Measurements from ENCODE around the gene DCDC2B. TPM values are rescaled to one million over a fixed set of nuclear protein-coding genes. Genes with fewer than 3 reads are reported as not detected.

DCDC2B gene
- total and polyA plus RNA-seq, 2 of the 13 experiments (the other 11 are each of a cell fraction or from before 2014, with no cell fraction given): not detected

- TF ChIP-seq, protein P1, sequence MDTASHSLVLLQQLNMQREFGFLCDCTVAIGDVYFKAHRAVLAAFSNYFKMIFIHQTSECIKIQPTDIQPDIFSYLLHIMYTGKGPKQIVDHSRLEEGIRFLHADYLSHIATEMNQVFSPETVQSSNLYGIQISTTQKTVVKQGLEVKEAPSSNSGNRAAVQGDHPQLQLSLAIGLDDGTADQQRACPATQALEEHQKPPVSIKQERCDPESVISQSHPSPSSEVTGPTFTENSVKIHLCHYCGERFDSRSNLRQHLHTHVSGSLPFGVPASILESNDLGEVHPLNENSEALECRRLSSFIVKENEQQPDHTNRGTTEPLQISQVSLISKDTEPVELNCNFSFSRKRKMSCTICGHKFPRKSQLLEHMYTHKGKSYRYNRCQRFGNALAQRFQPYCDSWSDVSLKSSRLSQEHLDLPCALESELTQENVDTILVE (CRISPR knock-in tag; IDR thresholded peaks at IDR 0.05): no peak
- TF ChIP-seq HES4 (CRISPR knock-in tag; IDR thresholded peaks at IDR 0.05; ENCODE audit: borderline replicate concordance) (no peak), ZNF343 (CRISPR knock-in tag; IDR thresholded peaks at IDR 0.05) (no peak), ZZZ3 (CRISPR knock-in tag; IDR thresholded peaks at IDR 0.05; ENCODE audit: borderline replicate concordance) (no peak), ZEB1 (IDR thresholded peaks at IDR 0.05; ENCODE audit: insufficient replicate concordance, low read depth) (no peak), HMGA1 (CRISPR knock-in tag; conservative IDR thresholded peaks at IDR 0.05) (no peak), ZNF12 (CRISPR knock-in tag; IDR thresholded peaks at IDR 0.05) (no peak), YEATS2 (CRISPR knock-in tag; IDR thresholded peaks at IDR 0.05; ENCODE audit: borderline replicate concordance) (peak; percentile 79), FIP1L1 (IDR thresholded peaks at IDR 0.05; ENCODE audit: borderline replicate concordance, insufficient read depth, low read depth, low read length) (no peak)
- TF ChIP-seq, protein P2, sequence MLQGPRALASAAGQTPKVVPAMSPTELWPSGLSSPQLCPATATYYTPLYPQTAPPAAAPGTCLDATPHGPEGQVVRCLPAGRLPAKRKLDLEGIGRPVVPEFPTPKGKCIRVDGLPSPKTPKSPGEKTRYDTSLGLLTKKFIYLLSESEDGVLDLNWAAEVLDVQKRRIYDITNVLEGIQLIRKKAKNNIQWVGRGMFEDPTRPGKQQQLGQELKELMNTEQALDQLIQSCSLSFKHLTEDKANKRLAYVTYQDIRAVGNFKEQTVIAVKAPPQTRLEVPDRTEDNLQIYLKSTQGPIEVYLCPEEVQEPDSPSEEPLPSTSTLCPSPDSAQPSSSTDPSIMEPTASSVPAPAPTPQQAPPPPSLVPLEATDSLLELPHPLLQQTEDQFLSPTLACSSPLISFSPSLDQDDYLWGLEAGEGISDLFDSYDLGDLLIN (CRISPR knock-in tag; IDR thresholded peaks at IDR 0.05; ENCODE audit: borderline replicate concordance): peak; percentile 51; the same call in 1 of the 2 replicates
- TF ChIP-seq, protein P3, sequence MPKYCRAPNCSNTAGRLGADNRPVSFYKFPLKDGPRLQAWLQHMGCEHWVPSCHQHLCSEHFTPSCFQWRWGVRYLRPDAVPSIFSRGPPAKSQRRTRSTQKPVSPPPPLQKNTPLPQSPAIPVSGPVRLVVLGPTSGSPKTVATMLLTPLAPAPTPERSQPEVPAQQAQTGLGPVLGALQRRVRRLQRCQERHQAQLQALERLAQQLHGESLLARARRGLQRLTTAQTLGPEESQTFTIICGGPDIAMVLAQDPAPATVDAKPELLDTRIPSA (CRISPR knock-in tag; IDR thresholded peaks at IDR 0.05; ENCODE audit: borderline replicate concordance): 0 out of 2 replicates have a peak, but pooled peaks have one; percentile 31
Measured at GRCh38 chr1:32205401-32206370, 3.2 kb upstream of the DCDC2B start, which contains the start of gene IQCC (continued).
